NCI-H524 treated with DMSO at 0.1 percent for 48 hours (cell line): ENCODE data around the gene TRIM31.
"Not testable (repeated sequence)": the region's sequence is repeated elsewhere in the genome, so short reads cannot be mapped to it uniquely, and the experiment has no call there.

Experiments
- DNase-seq: peaks from one replicate; lab custom pipeline; 2025; lab: John Stamatoyannopoulos, UW

TRIM31 gene

GRCh38 chr6:30149234-30149633 lies 36.3 kb upstream of the TRIM31 start:
- no peak for DNase-seq

- no peak for DNase-seq
Observed at GRCh38 chr6:30147096-30147495, 34.2 kb upstream of the TRIM31 start.

DNA sequence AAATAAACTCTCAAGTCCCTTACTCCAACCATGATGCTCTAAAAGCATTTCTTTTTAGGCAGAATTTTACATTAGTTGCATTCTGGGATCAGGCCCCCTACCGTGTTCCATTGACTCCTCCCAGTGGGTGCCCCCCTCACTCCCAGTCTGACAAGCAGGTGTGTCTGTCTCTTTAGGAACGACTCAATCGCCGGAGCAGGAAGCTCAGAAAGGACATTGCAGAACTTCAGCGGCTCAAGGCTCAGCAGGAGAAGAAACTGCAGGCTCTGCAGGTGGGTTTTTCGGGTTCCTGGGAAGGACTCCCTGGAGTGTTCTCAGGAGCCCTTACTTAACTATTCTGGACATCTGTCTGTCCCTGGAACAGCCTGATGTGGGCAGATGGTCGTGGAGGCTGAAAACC lies 32.9 kb upstream of the TRIM31 start:
- DNase-seq: no peak

GRCh38 chr6:30144811-30145210 lies 31.9 kb upstream of the TRIM31 start:
- no peak for DNase-seq

GRCh38 chr6:30143780-30144179 lies 30.9 kb upstream of the TRIM31 start:
- no peak for DNase-seq

DNA sequence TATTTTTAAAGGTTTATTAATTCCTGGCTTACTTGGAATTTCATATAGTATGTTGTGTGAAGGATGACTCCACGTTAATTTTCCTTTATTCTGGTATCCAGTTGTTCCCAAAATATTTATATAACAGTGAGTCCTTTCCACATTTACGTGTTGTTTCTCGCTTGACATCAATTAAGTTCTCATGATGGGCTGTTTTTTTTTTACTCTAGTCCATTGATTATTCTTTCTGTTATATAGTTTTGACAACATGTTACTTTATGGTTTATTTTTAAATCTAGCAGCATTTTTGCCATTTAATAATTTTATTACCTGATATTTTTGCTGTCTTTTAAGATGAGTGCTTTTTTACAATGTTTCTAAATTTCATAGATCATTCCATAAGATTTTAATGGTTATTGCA lies 29.8 kb upstream of the TRIM31 start:
- DNase-seq: no peak

- not testable (repeated sequence) for DNase-seq
Observed at GRCh38 chr6:30140240-30140639, 27.4 kb upstream of the TRIM31 start.

DNA sequence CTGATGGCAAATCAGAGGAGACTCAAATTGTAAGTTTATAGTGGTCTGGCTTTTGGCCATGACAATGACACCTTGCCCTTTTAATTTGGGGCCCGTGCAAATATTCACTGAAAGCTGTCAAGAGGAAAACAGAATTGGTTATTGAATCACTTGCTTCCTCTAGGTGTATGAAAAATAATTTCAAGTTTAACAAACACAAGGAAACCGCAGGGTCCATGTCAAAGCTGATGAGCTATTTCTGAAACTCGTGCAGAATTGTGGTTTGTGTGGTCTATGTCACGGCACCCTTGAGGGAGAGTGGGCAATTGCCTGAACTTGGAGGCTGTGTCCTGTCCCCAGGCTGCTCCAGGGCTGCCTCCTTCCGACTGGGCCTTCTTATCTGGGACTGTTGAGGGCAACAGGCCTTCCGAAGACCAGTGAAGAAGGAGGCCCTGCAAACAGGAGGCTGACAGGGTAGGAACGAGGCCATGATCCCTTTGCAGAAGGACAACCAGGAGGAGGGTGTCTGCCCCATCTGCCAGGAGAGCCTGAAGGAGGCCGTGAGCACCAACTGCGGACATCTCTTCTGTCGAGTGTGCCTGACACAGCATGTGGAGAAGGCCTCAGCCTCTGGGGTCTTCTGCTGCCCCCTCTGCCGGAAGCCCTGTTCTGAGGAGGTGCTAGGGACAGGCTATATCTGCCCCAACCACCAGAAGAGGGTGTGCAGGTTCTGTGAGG lies 23.8 kb upstream of the TRIM31 start:
- DNase-seq: no peak

- DNase-seq: no peak
Observed at GRCh38 chr6:30135757-30136156, 22.9 kb upstream of the TRIM31 start, which contains the start of gene TRIM40. Gene TRIM40 (plus strand): TSS chr6:30136140. CDS start chr6:30137037, 897 bp downstream.

DNA sequence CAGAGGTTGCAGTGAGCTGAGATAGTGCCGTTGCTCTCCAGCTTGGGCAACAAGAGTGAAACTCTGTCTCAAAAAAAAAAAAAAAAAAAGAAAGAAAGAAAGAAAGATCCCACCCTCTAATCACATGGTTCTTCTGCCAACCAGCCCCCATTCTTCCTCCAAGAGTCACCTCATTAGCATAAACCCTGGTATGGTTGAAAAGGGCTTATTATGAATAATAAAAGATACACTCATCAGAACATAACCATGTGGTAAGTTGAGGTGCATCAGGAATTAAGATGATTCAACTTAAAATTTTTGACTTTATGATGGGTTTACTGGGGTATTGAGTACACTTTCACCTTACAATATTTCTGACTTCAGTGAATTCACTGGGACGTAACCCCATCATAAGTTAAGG lies 22.3 kb upstream of the TRIM31 start:
- no peak for DNase-seq

DNA sequence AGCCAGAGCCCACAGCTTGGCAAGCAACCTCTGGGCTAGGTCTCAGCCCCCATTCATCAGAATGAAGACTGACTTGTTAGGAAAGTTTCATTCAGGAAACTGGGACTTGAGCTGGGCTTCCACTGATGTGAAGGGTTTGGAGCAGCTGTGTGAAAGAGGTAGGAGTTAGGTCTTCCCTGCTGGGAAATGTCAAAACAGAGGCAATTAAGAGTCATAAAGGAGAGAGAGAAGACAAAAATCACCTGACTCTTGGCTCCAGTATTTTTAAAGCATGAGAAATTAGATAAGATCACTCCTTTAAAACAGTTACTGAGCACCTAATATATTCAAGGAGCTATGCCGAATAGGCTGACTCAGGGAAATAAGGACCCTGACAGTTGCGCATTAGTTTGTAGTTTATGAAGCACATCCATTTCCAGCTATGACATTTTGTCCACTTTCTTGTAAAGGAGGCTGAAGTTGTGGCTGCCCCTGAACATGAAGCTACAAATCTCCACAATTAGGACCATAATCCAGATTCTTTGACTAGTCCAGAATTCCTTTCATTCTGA lies 19.1 kb upstream of the TRIM31 start:
- no peak for DNase-seq

DNA sequence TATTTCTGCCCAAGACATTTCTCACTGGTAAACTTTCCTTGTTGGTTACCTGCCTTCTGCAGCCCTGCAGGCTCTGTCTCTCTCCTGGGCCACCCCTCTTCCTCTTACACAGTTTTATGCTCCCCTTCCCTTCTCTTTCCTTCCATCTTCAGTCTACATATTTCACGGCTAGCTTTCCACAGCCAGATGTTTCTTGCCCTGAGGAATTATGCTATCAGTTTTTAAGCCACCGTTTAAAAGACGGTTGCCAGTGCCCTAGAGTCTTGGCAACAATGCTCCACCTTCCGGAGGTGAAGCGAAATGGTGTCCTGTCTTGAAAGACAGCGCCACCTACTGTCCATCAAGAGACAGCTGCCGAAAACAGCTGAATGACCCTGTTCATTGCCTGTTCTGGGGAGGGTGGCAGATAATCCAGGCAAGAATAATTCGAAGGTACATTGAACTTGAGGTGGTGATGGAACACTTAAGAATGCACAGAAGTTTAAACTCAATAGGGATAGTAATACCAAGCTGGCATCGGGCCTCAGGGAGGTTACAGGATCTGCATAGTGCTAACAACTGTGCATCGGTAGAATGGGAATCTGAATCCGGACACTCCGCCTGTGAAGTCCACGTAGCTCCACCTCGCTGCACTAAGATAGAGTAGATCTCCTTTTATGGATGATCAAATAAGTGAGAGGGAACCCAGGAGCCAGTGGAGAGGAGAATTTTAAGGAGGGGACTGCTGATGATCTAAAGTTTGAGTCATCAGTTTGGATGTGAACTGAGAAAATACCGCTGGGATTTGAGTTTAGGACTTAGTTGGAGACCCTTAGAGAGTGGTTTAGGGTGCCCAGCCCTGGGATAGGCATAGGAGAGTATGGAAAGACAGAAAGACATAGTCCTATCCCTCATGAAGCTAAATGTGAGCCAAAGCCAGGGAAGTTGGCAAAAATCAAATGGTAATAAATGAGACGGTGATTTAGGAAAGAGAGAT lies 18.3 kb upstream of the TRIM31 start:
- DNase-seq: no peak

DNA sequence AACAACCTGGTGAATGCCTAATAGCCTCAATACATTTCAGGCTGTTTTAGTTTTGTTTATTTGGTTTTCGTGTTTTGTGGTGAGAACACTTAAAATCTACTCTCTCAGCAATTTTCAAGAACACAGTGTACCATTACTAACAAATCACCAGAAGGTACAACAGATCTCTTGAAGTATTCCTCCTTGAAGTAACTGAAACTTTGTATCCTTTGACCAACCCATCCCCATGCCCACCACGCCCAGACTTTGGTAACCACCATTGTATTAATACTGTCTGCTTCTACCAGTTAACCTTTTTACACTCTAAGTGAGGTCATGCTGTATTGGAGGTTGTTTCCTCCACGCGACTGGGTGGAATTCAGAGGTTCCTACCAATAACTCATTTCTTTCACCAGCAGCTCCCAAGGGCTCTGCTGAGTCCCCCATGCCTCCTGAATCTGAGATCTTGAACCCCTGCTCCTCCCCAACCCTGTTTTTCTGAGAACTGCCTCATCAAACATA lies 17.3 kb upstream of the TRIM31 start:
- DNase-seq: no peak

GRCh38 chr6:30129265-30130178 lies 16.6 kb upstream of the TRIM31 start:
- DNase-seq: no peak

GRCh38 chr6:30127238-30128093 lies 14.6 kb upstream of the TRIM31 start:
- DNase-seq: no peak

DNA sequence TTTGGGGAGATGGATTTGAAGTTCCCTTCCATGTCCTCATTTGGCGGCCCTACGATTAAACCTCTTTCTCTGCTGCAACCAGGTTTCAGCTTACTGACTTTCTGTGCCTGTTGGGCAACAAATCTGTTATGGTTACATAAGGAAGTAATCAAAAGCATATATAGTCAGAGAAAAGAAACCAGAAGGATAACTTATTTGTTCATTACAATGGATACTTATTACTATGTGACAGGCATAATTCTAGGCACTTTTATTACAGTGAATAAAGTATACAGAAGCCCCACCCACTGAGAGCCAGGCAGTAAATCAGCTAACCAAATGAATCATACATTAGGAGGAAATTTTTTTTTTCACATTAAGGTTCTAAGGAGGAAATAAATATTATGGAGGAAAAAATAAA lies 9.6 kb upstream of the TRIM31 start:
- no peak for DNase-seq

DNA sequence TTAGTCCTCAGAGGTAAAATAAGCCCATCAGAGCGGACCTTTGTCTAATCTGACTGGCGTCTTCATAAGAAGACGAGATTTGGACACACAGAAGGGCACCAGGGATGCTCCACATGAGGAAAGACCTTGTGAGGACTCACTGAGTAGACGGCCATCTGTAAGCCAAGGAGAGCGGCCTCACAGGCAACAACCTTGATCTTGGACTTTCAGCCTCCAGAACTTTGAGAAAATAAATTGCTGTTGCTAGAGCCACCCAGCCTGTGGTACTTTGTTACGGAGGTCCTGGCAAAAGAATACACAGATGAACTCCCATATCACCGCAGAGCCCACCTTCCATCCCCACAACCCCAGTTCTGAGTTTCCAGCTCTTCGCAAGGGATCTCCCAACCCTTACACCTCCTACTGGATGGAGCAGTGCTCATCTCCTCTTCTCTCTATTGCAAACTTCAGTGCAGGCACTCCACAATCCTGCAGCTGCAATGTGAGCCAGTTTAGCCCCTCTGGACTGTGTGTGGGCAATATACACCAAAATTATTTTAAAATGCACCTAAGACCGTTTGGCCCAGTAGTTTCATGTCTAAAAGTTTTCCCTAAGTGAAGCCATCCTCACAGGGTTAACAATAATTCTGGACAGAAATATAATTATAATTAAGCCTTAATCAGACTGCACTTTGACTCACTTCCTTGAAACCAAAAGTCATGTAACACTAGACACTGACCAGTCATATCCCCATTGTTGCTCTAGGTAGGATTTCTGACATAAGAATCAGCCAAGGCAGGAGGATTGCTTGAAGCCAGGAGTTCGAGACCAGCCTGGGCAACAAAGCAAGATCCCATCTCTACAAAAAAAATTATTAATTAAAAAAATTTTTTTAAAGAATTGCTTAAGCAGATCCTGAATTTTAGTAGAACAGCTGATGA lies 8.8 kb upstream of the TRIM31 start:
- DNase-seq: no peak

DNA sequence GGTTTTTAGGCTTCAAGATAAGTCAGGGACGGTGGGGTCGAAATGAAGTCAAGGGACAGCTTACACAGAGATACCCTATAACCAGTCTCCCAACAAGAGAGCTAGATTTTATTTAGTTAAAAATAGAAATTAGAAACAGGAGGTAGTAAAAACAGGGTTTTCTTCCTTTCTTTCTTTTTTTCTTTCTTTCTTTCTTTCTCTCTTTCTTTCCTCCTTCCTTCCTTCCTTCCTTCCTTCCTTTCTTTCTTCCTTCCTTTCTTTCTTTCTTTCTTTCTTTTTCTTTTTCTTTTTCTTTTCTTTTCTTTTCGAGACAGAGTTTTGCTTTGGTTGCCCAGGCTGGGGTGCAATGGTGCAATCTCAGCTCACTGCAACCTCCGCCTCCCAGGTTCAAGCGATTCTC lies 5.8 kb upstream of the TRIM31 start:
- not testable (repeated sequence) for DNase-seq

DNA sequence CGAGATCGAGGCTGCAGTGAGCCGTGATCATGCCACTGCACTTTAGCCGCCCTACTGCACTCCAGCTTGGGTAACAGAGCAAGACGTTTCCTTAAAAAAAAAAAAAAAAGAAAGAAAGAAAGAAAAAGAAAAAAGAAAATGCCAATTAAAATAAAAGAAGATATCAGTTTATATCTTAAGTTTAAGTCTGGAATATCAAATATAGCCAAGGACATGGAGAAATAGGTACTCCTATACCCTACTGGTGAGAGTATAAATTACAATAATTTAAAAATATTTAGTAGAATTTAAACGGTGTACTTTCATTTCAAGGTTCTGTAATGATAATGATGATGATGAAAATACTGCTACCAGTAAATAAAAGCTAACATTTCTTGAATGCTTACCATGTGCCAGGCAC lies 3.8 kb upstream of the TRIM31 start:
- DNase-seq: no peak
